GM23338 (cell line): Measurements from ENCODE around the gene NDFIP1.

Source experiments
- EZH2 ChIP-seq: fragments of 200-600 bp; sonication (generic); IDR thresholded peaks from one replicate; pipeline ENCODE4 v1.8.0; 2017; ENCODE audit warnings: antibody characterized with exemption, mild to moderate bottlenecking, low read depth; ENCODE audit not compliant: unreplicated experiment
- POLR2AphosphoS5 ChIP-seq: IDR thresholded peaks from 2 replicates; pipeline ENCODE4 v1.6.1; 2016; ENCODE audit warnings: antibody characterized with exemption, low read depth
- TF ChIP-seq, protein P1 (sequence below), 2 experiments: fragments of 200-600 bp in 1 of 2; sonication (generic) in 1 of 2; conservative IDR thresholded peaks; 2 replicates each; pipeline versions ENCODE4 v1.5.1 to v1.6.1; 2016 to 2017; ENCODE audit warnings: antibody characterized with exemption in 2 of 2, low read depth in 2 of 2, mild to moderate bottlenecking in 2 of 2, moderate library complexity in 1 of 2

DNA sequence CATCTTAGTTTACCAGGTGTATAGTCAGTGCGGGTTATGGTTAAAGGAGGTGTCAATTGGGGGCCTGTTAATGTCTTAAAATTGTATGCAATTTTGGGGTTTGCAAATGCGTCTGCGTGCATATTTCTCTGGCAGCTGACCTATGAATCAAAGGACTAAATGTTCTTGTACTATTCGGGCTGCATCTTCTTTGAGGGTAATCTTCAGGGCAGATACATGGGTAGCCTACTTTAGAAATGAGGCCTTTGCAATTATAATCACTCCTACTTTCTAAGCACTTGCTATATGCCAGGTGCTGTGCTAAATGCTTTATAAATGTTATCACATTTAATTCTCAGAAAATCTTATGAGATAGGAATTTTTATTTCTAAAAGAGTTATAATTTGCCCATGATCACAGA lies 58.2 kb downstream of the NDFIP1 start:
- TF ChIP-seq POLR2AphosphoS5: no peak
- TF ChIP-seq, protein P1, sequence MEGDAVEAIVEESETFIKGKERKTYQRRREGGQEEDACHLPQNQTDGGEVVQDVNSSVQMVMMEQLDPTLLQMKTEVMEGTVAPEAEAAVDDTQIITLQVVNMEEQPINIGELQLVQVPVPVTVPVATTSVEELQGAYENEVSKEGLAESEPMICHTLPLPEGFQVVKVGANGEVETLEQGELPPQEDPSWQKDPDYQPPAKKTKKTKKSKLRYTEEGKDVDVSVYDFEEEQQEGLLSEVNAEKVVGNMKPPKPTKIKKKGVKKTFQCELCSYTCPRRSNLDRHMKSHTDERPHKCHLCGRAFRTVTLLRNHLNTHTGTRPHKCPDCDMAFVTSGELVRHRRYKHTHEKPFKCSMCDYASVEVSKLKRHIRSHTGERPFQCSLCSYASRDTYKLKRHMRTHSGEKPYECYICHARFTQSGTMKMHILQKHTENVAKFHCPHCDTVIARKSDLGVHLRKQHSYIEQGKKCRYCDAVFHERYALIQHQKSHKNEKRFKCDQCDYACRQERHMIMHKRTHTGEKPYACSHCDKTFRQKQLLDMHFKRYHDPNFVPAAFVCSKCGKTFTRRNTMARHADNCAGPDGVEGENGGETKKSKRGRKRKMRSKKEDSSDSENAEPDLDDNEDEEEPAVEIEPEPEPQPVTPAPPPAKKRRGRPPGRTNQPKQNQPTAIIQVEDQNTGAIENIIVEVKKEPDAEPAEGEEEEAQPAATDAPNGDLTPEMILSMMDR (conservative IDR thresholded peaks at IDR 0.05; ENCODE audit: low read depth in 2 of 2): no peak
- TF ChIP-seq EZH2: no peak
